ENCODE data around the gene ARMC9. TPM values are rescaled to one million over a fixed set of nuclear protein-coding genes. Genes with fewer than 3 reads are reported as not detected.

ARMC9 gene
- total RNA-seq, 1 donor from 2014 or later: 35.2 TPM

- H3K27me3 Mint-ChIP-seq: peaks cover 24% of the 10 kb centered on the region
- no peak for DNase-seq (ENCODE audit: extremely low spot score, unreplicated experiment)
- peaks cover 16% of the 10 kb centered on the region for H3K4me1 Mint-ChIP-seq (ENCODE audit: unreplicated experiment)
- TF ChIP-seq CTCF (conservative IDR thresholded peaks at IDR 0.05): peak; percentile 34
- peak overlapping the region; percentile 88 for H3K4me3 Mint-ChIP-seq
- no peaks in the 10 kb centered on the region for H3K36me3 Mint-ChIP-seq
- H3K27ac Mint-ChIP-seq: peak overlapping the region; percentile 75
- no peaks in the 10 kb centered on the region for H3K9me3 Mint-ChIP-seq
Measured at GRCh38 chr2:231394211-231395141, 196.0 kb downstream of the ARMC9 start.

- Mint-ChIP-seq H3K4me3 (peak within 1 kb of the TSS; percentile 88), H3K9me3 (no peaks in the 10 kb centered on the region), H3K27ac (peak within 1 kb of the TSS; percentile 75), H3K36me3 (no peaks in the 10 kb centered on the region), H3K4me1 (ENCODE audit: unreplicated experiment) (peaks cover 20% of the 10 kb centered on the region), H3K27me3 (peaks cover 24% of the 10 kb centered on the region)
- no peak for DNase-seq (ENCODE audit: extremely low spot score, unreplicated experiment)
- no peak for TF ChIP-seq CTCF (conservative IDR thresholded peaks at IDR 0.05)
Measured at GRCh38 chr2:231395188-231396057, 197.0 kb downstream of the ARMC9 start, which contains the start of gene B3GNT7. Gene B3GNT7, plus strand, starts transcription at chr2:231395710. Its CDS starts 94 bp downstream, at chr2:231395804.

DNA sequence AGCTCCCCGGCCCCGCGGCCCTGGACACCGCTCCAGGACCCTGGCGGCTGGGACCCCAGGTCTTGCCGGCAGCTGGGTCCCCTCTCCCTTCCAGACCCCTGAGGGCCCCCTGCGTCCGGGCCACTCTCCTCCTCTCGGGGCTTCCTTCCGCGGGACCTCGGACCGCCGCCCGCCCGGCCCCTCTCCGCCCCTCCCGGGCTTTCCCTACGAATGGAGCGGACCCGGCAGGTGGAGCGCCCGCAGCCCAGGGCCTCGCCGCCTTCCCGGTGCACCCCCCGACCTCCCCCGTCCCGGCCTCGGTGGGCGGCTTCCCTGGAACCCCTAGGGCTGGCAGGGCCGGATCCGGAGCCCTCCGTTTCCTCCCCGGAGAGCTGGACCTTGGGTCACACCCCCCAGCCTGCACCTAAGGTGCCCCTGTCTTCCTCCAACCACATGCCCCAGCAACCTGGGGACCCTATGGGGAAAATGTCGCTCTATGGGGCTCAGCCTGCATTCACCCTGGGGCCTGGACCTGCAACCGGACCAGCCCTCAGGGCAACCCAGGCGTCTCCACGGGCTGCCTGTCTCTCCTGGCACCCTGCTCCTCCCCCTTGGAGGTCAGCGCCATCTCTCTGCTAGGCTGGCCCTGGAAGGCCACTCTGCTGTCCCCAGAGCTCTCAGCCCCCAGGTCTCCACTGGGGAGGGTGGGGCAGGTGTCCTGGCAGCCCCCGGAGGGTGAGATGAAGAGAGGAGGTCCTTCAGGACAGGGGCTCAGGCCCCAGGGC, 197.8 kb downstream of the ARMC9 start:
- H3K4me1 Mint-ChIP-seq (ENCODE audit: unreplicated experiment): peaks cover 20% of the 10 kb centered on the region
- no peaks in the 10 kb centered on the region for H3K9me3 Mint-ChIP-seq
- TF ChIP-seq CTCF (conservative IDR thresholded peaks at IDR 0.05): no peak
- H3K27me3 Mint-ChIP-seq: peaks cover 24% of the 10 kb centered on the region
- peak overlapping the region; percentile 77 for H3K4me3 Mint-ChIP-seq
- no peak for DNase-seq (ENCODE audit: extremely low spot score, unreplicated experiment)
- no peaks in the 10 kb centered on the region for H3K36me3 Mint-ChIP-seq
- H3K27ac Mint-ChIP-seq: no peak overlapping the region

DNA sequence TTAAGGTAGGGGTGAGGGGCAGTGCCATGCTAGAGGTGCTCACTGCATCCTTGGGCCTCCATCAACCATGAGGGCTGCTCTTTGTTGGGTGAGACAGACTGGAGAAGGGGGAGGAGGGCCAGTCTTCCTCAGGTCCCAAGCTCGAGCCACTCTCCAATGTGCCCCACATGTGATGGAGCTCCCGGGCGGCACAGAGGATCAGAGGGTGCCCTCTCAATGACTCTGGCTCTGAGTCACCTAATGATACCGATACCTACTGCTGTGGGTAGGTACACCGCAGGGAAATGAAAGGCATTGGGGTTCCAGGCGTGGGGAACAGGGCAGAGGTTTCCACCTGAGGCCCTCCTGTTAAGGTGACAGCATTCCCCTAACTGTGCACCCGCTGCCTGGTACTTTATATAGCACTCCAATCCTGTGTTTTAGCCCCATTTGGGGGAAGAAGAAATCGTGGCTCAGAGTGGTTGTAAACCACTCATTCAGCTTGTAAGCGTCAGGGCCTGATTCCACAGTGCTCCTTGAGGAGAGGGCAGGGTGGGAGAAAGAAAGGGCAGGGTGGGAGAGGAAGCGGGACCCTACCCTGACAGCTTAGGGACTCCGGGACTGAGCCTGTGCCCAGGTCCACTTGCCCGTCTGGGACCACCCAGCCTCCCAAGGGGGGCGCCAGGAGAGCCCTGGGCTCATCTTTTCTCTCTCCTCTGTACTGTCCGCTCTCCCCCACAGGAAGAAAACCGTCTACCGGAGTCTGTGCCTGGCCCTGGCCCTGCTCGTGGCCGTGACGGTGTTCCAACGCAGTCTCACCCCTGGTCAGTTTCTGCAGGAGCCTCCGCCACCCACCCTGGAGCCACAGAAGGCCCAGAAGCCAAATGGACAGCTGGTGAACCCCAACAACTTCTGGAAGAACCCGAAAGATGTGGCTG, 198.8 kb downstream of the ARMC9 start:
- H3K4me3 Mint-ChIP-seq: peak overlapping the region; percentile 77
- no peak overlapping the region for H3K27ac Mint-ChIP-seq
- peaks cover 20% of the 10 kb centered on the region for H3K27me3 Mint-ChIP-seq
- no peak for TF ChIP-seq CTCF (conservative IDR thresholded peaks at IDR 0.05)
- no peaks in the 10 kb centered on the region for H3K36me3 Mint-ChIP-seq
- no peaks in the 10 kb centered on the region for H3K9me3 Mint-ChIP-seq
- no peak for DNase-seq (ENCODE audit: extremely low spot score, unreplicated experiment)
- H3K4me1 Mint-ChIP-seq (ENCODE audit: unreplicated experiment): peaks cover 15% of the 10 kb centered on the region
